Tongue (tissue), 2 donors: ENCODE data around the gene CDIP1. TPM values are rescaled to one million over a fixed set of nuclear protein-coding genes. Genes with fewer than 3 reads are reported as not detected.

ENCODE experiments used
- DNase-seq: peaks from one replicate; pipeline ENCODE4 v3.0.0-alpha.2; 2015
- total RNA-seq: library from RNA; depleted of rRNA; stranded (reverse); fragments of >200 nt; gene quantifications from one replicate; pipeline ENCODE4 v1.2.3, GENCODE V29; 2014

CDIP1 gene
- total RNA-seq, 1 donor from 2014 or later, result 10.6 TPM

- DNase-seq, result no peak
Observed at GRCh38 chr16:4537376-4538343, 913 bp downstream of the CDIP1 start.

GRCh38 chr16:4536391-4537106 is 2.0 kb downstream of the CDIP1 start:
- DNase-seq, result no peak

GRCh38 chr16:4535627-4536108 is 2.9 kb downstream of the CDIP1 start:
- DNase-seq, result no peak

GRCh38 chr16:4534151-4534790 is 4.3 kb downstream of the CDIP1 start:
- no peak for DNase-seq

- no peak for DNase-seq
Observed at GRCh38 chr16:4533490-4533889, 5.1 kb downstream of the CDIP1 start.

- DNase-seq, result no peak
Observed at GRCh38 chr16:4532238-4532637, 6.3 kb downstream of the CDIP1 start.

- DNase-seq, result no peak
Observed at GRCh38 chr16:4531811-4532210, 6.8 kb downstream of the CDIP1 start.

- peak; percentile 53 for DNase-seq
Observed at GRCh38 chr16:4529085-4530060, 9.2 kb downstream of the CDIP1 start.

- no peak for DNase-seq
Observed at GRCh38 chr16:4525634-4526277, 12.8 kb downstream of the CDIP1 start.

- DNase-seq, result peak; percentile 72
Observed at GRCh38 chr16:4525069-4525468, 13.5 kb downstream of the CDIP1 start.

GRCh38 chr16:4524571-4524970 is 14.0 kb downstream of the CDIP1 start:
- no peak for DNase-seq

GRCh38 chr16:4523686-4524085 is 14.9 kb downstream of the CDIP1 start:
- no peak for DNase-seq

- peak; percentile 80 for DNase-seq
Observed at GRCh38 chr16:4522051-4522581, 16.5 kb downstream of the CDIP1 start.

- no peak for DNase-seq
Observed at GRCh38 chr16:4520913-4521312, 17.7 kb downstream of the CDIP1 start.

GRCh38 chr16:4519274-4520058 is 19.1 kb downstream of the CDIP1 start:
- DNase-seq, result no peak

GRCh38 chr16:4517812-4518680 is 20.5 kb downstream of the CDIP1 start:
- DNase-seq, result peak; percentile 73

GRCh38 chr16:4515611-4516233 is 22.9 kb downstream of the CDIP1 start:
- DNase-seq, result peak; percentile 30

GRCh38 chr16:4514606-4515005 is 24.0 kb downstream of the CDIP1 start:
- DNase-seq, result no peak
